Fibroblast of skin of right biceps (primary cell): ENCODE data around the gene DCANP1.
"Not testable (repeated sequence)": the region's sequence is repeated elsewhere in the genome, so short reads cannot be mapped to it uniquely, and the experiment has no call there.

ENCODE experiments used
- DNase-seq: peaks from one replicate; pipeline ENCODE4 v3.0.0-alpha.2; 2013

The DCANP1 gene, protein sequence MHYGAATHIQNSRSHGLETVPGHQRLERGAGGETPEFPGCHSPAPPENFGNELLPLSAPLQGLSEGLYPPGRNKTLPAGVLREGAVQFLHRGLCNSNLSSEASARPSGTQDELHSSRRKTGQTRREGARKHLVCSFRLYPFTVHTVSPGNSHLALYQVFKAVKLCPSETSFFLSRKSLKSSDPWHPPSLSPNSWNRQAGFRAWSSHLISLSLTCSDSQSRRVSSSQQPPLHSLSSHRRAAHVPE

DNA sequence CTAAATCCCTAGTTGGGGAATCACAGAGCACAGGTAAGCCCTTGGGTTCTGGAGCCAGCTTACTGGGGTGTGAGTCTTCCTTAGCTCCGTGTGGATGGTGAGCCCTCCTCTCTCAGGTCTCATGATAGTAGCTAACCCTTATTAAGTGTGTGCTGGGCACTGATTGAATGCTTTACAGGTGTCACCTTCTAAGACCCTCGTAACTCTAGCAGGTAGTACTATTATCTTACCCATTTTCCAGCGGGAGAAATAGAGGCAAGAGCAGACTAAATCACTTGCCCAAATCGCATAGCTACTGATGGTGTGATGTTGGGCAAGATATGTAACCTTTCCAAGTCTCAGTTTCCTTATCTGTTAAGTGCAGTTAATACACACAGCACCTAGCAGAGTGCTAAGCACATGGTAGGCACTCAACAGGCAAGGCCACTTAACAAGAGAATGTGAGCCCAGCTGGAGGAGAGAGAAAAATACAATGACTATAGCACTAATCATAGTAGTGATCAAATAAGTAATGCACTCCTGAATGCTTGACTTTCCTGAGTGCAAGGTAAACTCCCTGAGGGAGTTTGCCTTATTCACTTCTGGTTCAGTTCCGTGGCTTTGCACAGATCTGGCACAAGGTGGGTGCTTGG lies at the start of gene DCANP1:
Gene DCANP1 (minus strand): TSS at position 51 of the 632 bp plus-strand sequence. CDS start 240 bp downstream, outside the sequence.
- DNase-seq = no peak

DNA sequence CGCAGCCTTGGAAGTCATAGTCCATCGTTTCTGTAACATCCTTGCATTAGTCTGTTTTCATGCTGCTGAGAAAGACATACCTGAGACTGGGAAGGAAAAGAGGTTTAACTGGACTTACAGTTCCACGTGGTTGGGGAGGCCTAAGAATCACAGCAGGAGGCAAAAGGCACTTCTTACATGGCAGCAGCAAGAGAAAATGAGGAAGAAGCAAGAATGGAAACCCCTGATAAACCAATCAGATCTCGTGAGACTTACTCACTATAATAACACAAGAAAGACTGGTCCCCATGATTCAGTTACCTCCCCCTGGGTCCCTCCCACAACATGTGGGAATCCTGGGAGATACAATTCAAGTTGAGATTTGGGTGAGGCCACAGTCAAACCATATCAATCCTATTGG lies 48.4 kb upstream of the DCANP1 start:
- DNase-seq = not testable (repeated sequence)

DNA sequence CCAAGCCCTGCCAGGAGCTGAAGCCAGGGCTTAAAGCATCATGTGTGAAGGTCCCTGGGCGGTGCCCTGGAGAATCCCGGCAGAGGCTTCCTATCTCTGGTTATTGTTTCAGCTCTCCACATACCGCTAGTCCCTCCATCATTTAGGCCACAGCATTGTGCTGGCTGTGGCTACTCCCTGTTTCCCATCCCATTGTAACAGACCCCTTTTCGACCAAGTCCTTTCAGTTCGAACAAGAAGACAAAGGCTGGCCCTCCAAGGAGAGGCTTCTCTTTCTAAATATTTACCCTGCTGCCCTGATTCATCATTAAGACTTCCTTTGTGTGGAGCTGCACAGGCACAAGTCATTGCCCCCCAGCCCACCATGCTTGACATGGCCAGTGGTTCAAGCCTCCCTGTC lies 47.0 kb upstream of the DCANP1 start:
- no peak for DNase-seq

DNA sequence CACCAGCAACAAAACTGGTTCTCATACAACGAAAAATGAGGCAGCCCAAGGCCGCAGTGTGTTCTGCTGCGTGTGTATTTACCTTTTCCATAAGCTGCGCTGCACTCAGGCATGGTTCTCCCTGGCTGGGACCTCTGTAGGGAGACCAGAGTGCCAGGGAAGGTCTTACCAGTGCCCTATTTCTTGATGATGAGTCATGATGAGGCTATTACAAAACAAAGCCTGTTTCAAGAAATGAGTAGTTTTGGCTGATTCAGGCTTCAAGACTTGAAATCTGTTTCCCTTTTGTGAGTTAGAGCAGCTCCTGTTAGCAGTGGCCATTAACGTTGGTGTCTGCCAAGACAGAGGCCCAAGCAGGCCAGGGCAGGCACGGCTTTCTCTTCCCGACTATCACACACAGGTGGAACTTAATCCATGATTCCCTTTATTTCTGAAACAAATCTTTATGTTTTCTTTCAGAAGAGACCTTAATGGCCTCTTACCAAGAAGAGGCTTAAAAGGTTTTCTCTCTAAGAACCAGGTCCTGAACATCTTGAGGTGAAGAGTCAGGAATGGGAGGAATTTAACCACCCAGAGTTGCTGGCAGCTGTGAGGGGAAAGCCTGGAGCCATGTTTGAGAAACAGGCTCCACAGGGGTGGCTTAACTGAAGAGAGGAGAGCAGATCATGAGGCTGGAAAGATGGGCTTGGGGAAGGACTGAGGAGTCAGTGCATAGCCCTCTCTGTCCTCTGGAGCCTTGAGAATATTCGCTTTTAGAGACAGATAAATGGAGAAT lies 46.4 kb upstream of the DCANP1 start:
- peak; percentile 77 for DNase-seq

DNA sequence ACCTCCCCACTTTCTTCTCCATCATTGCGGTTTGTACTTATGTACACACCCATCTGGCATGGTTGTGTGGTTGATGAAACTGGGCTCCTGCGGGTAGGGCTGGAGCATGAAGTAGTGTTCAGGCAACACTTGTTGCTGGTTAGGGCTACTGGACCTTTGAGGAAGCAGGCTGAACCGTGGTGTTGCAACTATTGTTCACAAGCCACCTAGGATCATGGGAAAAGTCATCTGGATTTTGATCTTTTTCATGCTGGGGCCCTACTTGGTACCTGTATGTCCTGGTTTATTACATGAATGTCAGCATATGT lies 45.1 kb upstream of the DCANP1 start:
- DNase-seq = no peak

DNA sequence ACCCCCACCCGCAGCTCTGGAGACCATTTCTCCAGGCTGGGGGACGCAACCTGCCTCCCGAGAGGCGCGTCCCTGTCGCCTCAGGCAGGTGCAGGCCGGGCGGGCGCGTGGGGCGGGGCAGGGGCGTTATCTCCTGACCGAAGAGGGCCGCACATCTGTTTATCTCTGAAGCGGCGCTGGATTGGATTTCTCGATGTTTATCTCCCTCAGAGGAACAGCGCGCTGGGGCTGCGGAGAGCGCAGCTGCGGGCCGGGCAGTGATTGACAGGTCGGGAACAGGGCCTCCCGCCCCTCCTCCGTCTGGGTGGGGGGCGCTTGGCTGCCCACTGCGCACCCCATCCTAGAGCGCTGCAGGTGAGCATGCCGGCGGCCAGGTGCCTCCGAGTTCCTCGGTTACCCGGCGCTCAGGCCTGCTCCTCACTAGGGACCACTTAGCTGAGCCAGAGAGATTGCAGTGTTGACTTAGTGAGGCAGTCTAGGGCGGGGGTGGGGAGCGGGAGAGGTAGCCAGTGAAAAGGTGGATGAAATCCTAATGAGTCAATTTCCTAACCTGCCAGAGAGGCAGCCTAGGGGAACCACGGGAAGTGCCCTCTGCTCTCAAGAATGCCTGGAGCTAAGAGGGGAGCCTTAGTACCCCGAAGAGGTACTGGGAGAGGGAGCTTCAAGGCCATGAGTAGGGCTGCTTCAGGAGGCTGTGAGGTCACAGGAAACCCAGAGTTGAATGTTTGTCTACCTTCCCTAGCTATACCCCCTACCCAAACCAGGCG lies 44.6 kb upstream of the DCANP1 start:
- DNase-seq = no peak

DNA sequence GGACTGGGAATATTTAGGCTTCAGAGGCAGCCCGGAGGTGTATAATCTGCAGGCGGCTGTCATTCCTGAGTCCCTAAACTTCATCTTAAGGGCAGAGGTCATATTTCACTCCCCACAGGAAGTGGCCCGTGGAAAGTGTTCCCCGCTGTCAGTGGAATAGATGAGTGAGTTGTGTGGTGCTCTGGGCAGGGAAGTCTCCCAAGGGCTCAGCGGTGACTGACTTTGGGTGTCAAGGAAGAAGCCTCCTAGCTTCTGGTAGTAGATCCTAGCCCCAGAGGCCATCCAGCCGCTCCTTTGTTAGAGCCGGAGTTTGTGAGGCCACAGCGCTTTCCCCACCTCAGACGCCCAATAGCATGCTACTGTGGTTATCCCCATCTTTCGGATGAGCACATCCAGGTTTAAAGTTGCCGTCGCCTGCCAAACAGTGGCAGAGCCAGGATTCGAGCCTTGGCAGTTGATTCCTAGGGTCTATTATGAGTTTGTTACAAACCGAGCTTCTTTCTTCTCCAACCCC lies 43.9 kb upstream of the DCANP1 start:
- no peak for DNase-seq

DNA sequence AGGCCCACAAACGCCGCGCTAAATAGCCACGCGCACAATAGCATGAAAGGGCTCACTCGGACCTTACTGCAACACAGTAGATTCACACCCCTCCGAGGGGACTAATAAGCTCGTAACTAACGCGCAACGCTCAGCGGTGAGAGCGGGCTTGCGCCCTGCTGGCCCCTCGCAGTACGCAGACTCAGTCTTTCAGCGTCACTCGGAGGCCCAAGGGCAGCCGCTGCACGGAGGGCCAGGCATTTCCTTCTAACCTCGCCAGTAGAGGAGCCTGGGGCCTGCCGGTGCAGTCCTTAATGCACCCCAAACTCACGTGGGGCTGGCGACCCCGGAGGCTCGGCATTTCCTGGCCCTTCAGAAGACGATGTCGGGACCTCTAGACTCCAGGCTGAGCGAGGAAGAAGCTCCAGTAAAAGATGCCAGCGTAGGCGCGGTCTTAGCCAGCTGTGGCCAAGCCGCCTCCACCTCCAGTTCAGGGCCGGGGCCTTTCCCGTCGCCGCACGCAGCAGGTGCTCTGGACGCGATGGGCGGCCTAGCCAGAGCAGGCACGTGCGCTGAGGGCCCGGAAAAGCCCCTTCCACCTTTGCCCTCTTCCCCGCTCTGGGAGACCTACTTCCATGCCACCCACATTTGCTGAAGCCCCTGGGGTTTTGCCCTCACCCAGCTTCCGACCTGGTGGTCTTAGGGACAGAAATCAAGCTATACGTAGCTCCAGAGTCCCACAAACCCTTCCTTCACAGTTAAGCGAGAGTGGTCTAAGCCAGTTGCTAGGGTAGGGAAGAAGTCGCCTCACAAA lies 43.3 kb upstream of the DCANP1 start:
- DNase-seq = no peak

DNA sequence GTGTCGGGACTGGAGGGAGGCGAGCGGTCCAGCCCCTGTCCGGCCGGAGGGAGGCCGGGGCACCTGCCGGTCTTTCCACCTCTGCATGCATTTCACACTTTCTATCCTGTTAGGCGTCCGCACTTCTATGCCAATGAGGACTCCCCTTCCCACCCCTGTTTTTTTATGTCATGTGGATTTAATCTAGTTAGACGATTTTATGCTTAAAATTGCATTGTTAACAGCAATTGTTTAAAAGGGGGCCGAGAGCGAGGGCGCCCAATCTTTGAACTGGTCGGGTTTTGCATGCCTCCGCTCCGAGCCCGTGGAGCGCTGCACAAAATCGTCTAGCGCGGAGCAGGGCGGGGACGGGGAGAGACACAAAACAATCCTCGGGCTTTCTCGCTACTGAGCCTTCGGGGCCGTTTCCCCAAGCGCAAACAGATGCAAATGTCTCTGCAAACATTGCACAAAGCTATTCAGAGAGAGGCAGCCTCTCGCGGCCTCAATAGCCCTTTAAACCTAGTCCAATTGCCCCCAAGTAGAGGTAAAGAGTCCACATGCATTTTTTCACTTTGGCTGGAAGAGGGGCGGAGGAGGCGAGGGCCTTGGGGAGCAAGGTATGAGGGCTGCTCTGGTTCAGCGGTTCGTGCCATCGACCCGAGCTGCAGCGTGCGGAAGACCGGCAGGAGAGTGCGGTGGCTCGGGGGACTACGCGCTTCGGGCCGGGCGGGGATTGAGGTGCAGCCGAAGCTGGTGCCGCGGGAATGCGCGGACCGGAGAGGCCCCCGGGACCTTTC lies 42.5 kb upstream of the DCANP1 start:
- no peak for DNase-seq

DNA sequence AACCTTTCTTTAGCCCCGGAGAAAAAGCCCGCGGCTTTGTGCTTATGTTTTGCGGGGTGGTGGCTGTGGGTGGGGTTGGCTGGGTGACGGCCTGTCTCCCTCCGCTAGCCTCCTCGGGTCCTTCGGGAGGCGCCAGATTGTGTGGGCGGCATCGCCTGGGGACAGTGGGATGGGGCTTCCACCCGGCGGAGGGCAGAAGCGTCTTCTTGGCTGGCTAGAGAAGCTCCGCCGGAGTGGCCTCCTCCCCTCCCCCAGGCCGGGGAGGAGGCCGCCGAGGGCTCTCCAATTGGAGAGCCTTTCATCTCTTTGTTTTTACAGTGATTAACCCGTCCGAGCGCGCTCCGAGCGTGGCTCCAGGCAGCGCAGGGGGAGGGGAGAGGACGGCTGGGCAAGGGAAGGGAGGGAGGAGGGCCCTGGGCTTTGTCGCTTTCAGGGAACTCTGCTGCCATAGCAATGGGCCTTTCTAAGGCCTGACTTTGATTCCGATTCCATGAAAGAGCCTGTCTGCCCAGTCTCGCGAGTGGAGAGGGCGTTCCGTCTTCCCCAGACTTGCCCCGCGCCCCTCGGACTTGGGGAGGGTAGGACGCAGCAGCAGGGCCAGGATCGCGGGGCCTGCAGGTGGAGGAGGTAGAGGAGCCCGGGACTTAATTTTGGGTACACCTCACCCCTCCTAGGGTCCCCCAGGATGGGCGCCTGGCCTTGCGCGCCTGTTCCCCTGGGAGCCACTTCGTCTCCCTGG lies 41.7 kb upstream of the DCANP1 start:
- peak; percentile 79 for DNase-seq

DNA sequence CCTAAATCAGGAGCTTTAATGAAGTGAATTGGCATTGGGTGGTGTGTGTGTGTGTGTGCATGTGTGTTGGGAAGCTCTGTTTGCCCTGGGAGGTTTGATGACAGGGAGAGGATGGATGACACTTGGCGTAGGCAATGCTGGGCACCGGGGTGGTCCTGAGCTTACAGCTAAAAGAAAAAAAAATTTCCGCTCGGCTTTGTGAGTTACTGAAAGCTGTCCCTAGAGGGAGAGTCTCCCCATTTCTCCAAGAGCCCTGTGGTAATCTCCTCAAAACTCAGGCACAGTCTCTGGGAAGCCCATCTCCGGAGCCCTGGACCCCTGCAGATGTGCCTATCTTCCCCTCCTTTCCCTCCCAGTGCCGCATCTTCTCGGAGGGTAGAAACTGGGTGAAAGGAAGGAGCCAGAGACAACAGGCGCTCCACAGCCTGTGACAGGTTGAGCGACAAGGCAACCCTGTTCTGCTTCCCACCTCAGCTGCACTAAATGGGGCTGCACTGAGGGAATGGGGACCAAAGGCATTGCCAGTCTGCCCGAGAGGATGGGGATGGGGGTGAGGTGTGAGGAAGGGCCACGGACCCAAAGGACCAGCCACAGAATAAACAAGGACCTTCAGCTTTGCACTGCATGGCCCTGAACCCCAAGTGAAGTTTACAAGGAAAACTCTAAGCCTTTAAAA lies 40.8 kb upstream of the DCANP1 start:
- DNase-seq = no peak

DNA sequence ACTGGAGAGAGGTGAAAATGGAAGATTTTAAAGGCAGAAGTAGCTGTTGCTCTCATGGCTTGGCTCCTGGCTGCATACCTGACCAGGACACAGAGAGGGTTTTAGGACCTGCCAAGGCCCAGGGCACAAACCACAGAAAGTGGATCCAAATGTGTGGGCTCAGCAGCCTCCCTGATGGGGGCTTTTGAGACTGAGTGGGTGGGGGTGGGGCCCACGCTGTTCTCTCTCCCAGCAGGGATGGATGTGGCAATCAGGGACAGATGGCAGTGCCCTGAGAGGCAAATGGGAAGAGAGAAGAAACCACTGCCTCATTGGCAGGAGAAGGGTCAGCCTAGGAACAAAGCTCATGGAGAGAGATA lies 39.9 kb upstream of the DCANP1 start:
- DNase-seq = no peak

DNA sequence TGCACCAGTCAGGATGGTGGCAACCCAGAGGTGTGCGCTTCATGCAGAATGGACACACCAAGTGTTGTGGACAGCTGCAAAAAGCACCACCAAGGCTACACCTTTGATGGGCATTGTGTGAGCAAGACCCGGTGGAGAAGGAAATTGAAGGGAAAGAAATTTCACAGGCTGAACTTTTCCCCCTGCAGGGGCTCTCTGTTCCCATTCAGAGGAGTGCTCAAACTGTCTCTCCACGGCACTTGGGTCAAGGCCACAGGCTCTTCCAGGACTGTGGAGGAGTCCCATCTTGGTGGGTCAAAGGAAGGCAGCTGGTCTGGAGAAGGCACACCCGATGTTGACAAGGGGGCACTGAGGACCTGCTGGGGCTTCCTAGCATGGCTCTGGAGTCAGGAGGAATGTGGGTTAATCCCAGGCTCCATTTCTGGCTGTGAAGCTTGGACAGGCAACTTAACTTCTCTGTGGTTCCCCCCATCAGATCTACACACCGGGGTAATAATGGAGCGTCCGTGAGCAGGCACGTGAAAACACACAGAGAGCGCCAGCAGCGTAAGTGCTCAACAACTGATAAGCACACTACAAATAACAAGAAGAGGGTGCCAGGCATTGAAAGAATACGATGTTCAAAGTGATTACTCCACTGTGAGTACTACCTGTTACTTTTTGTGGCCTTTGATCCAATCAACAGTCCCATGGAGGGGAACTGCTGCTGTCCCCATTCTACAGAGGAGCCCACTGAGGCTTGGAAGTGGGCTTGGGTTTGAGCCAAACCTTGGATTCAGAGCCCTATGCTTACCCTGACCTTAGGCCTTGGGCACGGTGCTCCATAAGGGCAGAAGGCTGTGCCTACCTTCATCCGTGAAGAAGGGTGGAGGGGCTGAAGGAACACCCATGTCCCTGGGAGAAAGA lies 39.2 kb upstream of the DCANP1 start:
- DNase-seq = no peak

DNA sequence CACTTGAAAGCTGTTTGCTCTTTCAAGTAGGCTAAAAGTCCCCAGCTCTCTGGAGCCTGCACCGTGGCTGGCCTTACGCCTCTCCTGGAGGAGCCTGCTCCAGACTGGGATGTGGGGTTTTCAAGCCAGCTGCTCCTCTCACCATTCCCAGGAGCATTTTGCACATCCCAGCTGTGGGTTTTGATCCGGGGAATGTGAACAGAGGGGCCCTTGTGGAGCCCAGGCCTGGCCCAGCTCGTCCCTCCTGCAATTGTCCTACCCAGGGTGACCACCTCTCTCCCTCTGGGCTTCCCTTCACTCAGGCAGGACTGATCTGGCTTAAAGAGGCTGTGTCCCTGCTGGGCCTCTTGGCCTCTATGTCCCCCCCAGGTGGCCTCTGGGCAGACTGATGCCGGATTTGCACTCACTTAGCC lies 37.5 kb upstream of the DCANP1 start:
- DNase-seq = no peak

DNA sequence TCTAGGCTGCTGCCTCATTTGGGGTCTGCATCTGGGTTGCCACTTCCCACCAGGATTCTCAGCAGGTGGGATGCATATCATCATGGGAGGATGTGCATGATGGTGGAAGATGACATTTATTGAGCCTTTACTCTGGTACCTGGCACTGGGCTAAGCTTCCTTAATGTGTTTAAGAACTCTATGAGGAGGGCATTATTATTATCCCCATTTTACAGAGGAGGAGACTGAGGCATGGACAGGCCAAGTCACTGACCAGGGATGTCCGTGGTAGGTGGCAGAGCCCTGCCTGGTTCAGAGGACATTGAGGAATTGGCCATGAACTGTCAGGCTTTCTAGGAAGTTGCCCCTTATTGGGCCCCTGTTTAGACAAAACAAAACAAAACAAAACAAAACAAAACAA lies 36.1 kb upstream of the DCANP1 start:
- DNase-seq = no peak

DNA sequence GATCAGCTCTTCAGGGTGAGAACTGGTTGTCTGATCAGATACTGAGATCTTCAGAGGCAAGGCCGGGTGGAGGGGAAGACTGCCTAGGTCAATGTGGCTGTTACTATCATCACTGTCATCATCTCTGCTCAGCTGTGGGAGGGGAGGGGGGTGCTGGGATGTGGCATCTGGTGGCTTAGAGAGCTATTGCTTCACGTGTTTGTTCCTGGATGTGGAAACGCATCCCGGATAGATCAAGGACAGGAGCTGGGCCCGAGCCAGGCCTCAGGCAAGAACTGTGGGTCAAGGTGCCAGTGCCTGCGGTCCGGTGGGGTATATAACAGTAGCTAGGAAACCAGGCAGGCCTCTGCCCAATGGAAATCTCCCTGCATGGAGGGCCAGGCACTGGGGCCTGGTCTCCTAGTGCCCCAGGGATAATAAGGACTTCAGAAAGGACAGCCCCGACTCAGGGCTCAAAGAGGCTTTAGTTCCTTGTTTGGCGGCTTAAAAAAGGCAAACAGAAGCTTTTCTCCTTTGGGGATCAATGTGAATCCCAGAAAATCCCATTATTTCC lies 35.3 kb upstream of the DCANP1 start:
- DNase-seq = no peak

DNA sequence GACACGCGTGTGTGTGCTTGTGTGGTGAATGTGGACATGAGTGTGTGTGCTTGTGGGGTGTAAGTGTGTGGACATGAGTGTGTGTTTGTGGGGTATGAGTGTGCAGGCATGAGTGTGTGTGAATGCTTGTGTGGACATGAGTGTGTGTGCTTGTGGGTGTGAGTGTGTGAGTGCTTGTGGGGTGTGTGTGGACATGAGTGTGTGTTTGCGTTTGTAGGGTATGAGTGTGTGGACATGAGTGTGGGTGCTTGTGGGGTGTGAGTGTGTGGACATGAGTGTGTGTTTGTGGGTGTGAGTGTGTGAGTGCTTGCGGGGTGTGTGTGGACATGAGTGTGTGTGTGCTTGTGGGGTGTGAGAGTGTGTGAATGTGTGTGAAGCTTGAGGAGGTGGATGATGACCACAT lies 34.8 kb upstream of the DCANP1 start:
- no peak for DNase-seq

DNA sequence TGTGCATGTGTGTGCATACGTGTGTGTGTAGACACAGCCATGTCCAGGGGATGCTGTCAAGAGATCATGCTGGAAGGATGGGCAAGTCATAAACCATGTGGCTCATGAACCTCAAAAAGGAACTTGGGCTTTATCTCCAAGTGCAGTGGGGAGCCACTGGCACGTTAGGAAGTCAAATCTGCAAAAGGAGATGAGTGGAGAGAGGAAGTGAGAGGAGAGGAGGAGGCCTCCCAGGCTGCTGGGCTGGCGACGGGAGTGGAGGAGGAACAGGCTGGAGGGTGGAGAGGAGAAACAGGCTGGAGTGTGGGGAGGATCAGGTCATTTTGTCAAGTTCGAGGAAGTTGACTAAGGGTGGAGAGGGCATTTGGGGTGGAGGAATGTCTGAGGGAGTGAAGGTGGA lies 34.2 kb upstream of the DCANP1 start:
- DNase-seq = no peak

DNA sequence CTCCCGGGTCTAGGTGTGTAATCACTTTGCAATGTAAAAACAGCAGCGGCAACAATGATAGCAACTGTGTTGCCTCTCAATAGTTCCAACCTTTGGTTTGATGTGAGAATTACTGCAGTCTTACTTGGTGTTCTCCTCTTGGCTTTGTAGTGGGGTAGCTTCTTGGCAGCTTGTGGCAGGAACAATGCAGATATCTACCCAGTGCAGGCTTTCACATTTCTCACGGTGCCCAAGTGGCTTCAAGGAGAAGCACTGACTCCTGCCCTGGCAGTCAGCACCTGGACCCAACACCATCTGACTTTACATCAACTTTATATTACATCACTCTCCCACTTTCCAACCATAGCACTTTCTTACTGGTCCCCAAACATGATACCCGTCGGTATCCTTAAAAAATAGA lies 33.4 kb upstream of the DCANP1 start:
- DNase-seq = no peak
